Muscle layer of duodenum (tissue), 2 donors: Measurements from ENCODE around the gene ZEB1.

Experiments
- H3K27ac ChIP-seq: one replicate; pipeline ENCODE4 v1.7.0; 2013; ENCODE audit warnings: mild to moderate bottlenecking, low read length
- H3K27me3 ChIP-seq: one replicate; pipeline ENCODE4 v1.7.0; 2013; ENCODE audit warnings: low read depth, mild to moderate bottlenecking, control low read depth, low read length
- H3K36me3 ChIP-seq, 2 donors: one replicate each; pipeline ENCODE4 v1.7.0; 2013; ENCODE audit warnings: low read length in 2 of 2, control low read depth in 1 of 2, mild to moderate bottlenecking in 1 of 2; ENCODE audit not compliant: insufficient read depth in 2 of 2, control insufficient read depth in 1 of 2
- H3K4me1 ChIP-seq, 2 donors: one replicate each; pipeline ENCODE4 v1.7.0; 2013; ENCODE audit warnings: low read length in 2 of 2, mild to moderate bottlenecking in 2 of 2, control low read depth in 1 of 2, moderate library complexity in 1 of 2; ENCODE audit not compliant: insufficient read depth in 2 of 2, control insufficient read depth in 1 of 2
- H3K4me3 ChIP-seq, 2 donors: one replicate each; pipeline ENCODE4 v1.7.0; 2013; ENCODE audit warnings: low read length in 2 of 2, low read depth in 1 of 2, mild to moderate bottlenecking in 1 of 2
- H3K9me3 ChIP-seq, 2 donors: one replicate each; pipeline ENCODE4 v1.7.0; 2013; ENCODE audit warnings: low read length in 2 of 2, control low read depth in 1 of 2, mild to moderate bottlenecking in 1 of 2; ENCODE audit not compliant: control insufficient read depth in 1 of 2
- donor health status: healthy.

ZEB1 gene

DNA sequence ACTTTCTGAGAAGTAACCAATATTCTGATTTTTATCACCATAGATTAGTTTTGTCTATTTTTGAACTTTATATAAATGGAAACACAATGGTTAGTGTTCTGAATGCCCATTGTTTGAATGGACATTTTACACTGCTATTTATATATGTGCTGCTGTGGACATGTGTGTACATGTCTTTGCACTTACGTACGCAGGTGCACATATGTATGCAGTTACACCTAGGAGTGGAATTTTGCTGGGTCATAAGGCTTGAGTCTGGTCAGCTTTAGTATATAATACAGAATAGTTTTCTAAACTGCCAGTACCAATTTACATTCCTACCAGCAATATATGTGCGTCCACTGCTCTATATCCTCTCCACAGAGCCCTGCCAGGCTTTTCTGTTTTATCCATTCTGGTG lies 24.5 kb upstream of the ZEB1 start:
- no peaks in the 10 kb centered on the region for H3K4me1 ChIP-seq
- no peak overlapping the region for H3K4me3 ChIP-seq
- no peaks in the 10 kb centered on the region for H3K36me3 ChIP-seq
- H3K27ac ChIP-seq, result no peak overlapping the region
- no peaks in the 10 kb centered on the region for H3K27me3 ChIP-seq
- no peaks in the 10 kb centered on the region for H3K9me3 ChIP-seq

DNA sequence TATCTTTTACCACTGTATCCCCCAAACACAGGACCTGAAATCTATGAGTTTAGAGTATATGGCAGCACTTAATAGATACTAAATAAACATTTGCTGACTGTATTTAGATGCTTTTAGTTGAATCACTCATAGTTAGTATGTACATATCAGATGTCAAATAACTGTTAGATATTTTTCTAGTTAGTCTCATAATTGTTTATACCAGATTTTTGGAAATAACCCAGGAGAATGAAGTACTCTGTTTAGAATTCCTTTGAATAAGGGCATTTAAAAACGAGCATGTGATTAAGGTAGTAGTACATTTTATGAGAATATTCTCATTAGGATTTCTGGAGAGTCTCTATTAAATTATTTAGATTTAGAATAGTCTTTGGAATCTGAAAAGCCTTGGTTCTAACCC lies 22.3 kb upstream of the ZEB1 start:
- no peaks in the 10 kb centered on the region for H3K4me1 ChIP-seq
- H3K27me3 ChIP-seq, result no peaks in the 10 kb centered on the region
- no peaks in the 10 kb centered on the region for H3K9me3 ChIP-seq
- no peaks in the 10 kb centered on the region for H3K36me3 ChIP-seq
- H3K4me3 ChIP-seq, result no peak overlapping the region
- H3K27ac ChIP-seq, result no peak overlapping the region

GRCh38 chr10:31299119-31299518 lies 19.9 kb upstream of the ZEB1 start:
- Histone ChIP-seq H3K27me3 (no peaks in the 10 kb centered on the region), H3K4me1 (no peaks in the 10 kb centered on the region), H3K27ac (no peak overlapping the region), H3K36me3 (no peaks in the 10 kb centered on the region), H3K4me3 (no peak overlapping the region), H3K9me3 (no peaks in the 10 kb centered on the region)

DNA sequence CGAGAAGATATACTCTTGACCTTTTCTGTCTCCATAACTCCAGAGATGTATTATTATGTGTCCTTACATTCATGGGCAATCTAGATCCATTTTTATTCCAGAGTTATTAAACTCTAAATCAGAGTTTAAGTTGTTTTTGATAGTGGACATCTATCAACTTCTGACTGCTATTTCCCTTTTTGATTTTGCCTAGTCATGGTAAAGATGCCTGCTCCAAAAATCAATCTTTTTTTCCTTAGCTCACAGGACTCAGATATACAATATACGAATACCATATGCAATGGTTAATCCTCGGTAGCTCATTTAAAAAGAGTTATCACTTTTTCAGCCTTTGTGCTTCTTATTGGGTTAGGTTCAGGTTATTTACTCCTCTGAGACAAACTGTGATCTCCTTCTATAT lies 15.8 kb upstream of the ZEB1 start:
- Histone ChIP-seq H3K9me3 (no peaks in the 10 kb centered on the region), H3K4me3 (no peak overlapping the region), H3K4me1 (no peaks in the 10 kb centered on the region), H3K36me3 (no peaks in the 10 kb centered on the region), H3K27me3 (no peaks in the 10 kb centered on the region), H3K27ac (no peak overlapping the region)

- no peak overlapping the region for H3K4me3 ChIP-seq
- H3K27ac ChIP-seq, result no peak overlapping the region
- no peaks in the 10 kb centered on the region for H3K9me3 ChIP-seq
- H3K36me3 ChIP-seq, result no peaks in the 10 kb centered on the region
- H3K4me1 ChIP-seq, result no peaks in the 10 kb centered on the region
- no peaks in the 10 kb centered on the region for H3K27me3 ChIP-seq
Observed at GRCh38 chr10:31304291-31304970, 14.6 kb upstream of the ZEB1 start.

GRCh38 chr10:31313396-31313795 lies 5.6 kb upstream of the ZEB1 start:
- H3K4me1 ChIP-seq, result peaks cover 0 to 5% of the 10 kb centered on the region in 2 donors
- H3K27ac ChIP-seq, result no peak overlapping the region
- H3K36me3 ChIP-seq, result no peaks in the 10 kb centered on the region
- no peak overlapping the region for H3K4me3 ChIP-seq
- H3K27me3 ChIP-seq, result no peaks in the 10 kb centered on the region
- no peaks in the 10 kb centered on the region for H3K9me3 ChIP-seq

DNA sequence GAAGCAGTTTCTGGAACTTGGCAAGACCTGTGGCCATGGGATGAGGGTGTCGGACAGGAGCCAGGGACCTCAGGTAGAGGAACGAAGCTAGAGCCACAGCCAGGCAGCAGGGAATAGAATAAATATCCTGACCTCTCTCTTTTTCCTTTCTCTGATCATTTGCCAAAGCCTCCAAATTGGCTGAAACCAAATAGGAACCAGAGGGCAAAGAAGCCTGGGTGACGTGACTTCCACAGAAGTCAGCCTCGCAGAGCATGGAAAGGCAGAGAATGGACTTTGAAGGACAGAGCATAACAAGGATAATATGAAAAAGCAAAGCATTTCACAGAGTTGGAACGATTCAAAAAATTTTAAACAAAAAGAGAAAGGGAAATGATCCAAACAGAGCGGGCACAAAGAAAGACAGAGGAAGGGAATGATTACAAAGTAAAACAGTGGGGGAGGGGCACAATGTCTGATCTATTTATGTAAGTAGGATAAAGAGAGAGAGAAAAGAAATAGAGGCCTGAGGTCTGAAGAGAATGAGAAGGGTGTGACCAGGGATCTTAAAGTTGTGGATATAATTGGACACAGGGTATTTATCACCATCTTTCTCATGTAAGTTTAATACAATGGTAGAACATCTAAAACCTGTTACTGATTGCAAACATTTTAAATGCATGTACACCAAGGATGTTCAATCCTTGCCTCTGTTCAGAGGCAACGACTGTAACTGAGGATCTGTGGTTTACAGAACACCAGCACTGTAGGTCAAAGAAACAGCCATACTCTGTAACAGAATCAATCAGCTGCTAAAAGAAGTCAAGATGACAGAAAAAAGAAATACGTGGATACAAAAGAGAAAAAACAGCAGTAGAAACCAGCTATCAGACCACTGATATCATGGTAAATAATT lies 4.5 kb upstream of the ZEB1 start:
- Histone ChIP-seq H3K27ac (no peak overlapping the region), H3K27me3 (no peaks in the 10 kb centered on the region), H3K4me1 (peaks cover 0 to 5% of the 10 kb centered on the region in 2 donors), H3K36me3 (no peaks in the 10 kb centered on the region), H3K9me3 (no peaks in the 10 kb centered on the region), H3K4me3 (no peak overlapping the region)

- no peak overlapping the region for H3K4me3 ChIP-seq
- H3K4me1 ChIP-seq, result peaks cover 0 to 5% of the 10 kb centered on the region in 2 donors
- no peaks in the 10 kb centered on the region for H3K36me3 ChIP-seq
- H3K27me3 ChIP-seq, result no peaks in the 10 kb centered on the region
- H3K27ac ChIP-seq, result no peak overlapping the region
- H3K9me3 ChIP-seq, result no peaks in the 10 kb centered on the region
Observed at GRCh38 chr10:31315453-31315852, 3.6 kb upstream of the ZEB1 start.

GRCh38 chr10:31317171-31317570 lies 1.8 kb upstream of the ZEB1 start:
- Histone ChIP-seq H3K27ac (no peak overlapping the region), H3K9me3 (no peaks in the 10 kb centered on the region), H3K4me3 (no peak overlapping the region), H3K4me1 (peaks cover 0 to 9% of the 10 kb centered on the region in 2 donors), H3K27me3 (no peaks in the 10 kb centered on the region), H3K36me3 (no peaks in the 10 kb centered on the region)

DNA sequence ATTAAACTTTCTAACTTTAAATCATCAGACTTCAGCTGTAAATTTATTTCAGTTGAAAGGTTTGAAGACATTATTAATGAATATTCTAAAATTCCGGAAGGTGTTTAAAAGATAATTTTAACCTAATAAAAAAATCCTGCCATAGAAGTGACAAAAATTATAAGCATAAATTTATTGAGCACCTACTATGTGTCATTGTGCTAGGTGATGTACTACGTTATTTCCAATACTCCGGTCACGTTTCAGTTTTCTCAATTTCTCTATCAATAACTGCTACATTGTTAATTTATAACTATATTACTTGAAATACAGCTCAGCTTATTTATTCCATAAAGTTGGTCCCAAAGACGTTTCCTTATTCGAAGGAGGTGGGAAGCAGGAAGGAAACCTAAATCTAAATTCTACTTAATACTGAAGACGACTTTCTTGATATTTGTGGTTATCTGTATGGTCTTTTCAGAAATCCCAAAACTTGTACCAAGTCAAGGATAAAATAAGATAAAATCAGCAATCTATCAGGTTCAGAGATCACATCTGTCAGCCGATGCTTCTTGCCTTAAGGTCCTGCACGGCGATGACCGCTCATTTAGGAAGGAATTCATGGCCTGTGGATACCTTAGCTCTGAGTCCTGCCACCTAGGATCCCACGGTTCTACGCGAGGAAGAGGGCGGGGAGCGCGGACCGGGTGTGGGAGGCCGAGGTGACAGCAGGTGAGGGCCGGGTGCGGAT lies 1.2 kb upstream of the ZEB1 start:
- no peaks in the 10 kb centered on the region for H3K36me3 ChIP-seq
- peaks cover 0 to 14% of the 10 kb centered on the region in 2 donors for H3K4me1 ChIP-seq
- peak overlapping the region; percentile 82 for H3K27ac ChIP-seq

GRCh38 chr10:31318382-31318853 lies 598 bp upstream of the ZEB1 start:
- Histone ChIP-seq H3K9me3 (no peaks in the 10 kb centered on the region), H3K4me3 (peak overlapping the region; percentile 87 to 96), H3K27me3 (no peaks in the 10 kb centered on the region), H3K36me3 (no peaks in the 10 kb centered on the region), H3K4me1 (peaks cover 0 to 16% of the 10 kb centered on the region in 2 donors), H3K27ac (peak overlapping the region; percentile 82)

More for the DNA sequence above, 1.2 kb upstream of the ZEB1 start:
- Histone ChIP-seq H3K4me3 (peak overlapping the region; percentile 87 to 96), H3K9me3 (no peaks in the 10 kb centered on the region), H3K27me3 (no peaks in the 10 kb centered on the region)
